CD4-positive, alpha-beta T cell treated with Interleukin-6 at 100 ng/mL for 8 hours (primary cell): ENCODE data around the gene TEX11.
"Not testable (repeated sequence)": the region's sequence is repeated elsewhere in the genome, so short reads cannot be mapped to it uniquely, and the experiment has no call there.

Experiments
- DNase-seq: peaks from one replicate; pipeline ENCODE4 v3.0.0-alpha.2; 2020; ENCODE audit warnings: mixed read lengths, low spot score

TEX11 gene

DNA sequence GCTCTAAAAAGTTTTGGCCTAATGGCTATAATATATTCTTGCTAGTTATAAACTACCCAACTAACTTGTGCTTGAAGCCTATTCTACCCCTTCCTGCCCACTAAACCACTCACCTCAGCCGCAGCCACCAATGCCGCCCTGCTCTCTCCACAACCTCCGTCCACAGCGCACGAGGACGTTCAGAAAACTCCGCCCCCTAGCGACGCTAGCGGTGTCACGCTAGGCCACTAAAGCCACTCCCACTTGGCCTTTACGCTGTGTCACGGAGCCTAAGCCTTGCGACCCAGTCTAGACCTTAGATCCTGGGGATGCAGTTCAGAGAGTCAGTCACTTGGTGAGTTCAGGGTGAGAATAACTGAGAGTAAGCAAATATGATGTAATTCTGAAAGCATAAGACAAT is at the start of gene TEX11:
Gene TEX11 (minus strand): TSS at position 171 of the 400 bp plus-strand sequence. CDS start 922 bp downstream, outside the sequence.
- no peak for DNase-seq

GRCh38 chrX:70954871-70955270 is 46.4 kb upstream of the TEX11 start:
- DNase-seq: no peak

DNA sequence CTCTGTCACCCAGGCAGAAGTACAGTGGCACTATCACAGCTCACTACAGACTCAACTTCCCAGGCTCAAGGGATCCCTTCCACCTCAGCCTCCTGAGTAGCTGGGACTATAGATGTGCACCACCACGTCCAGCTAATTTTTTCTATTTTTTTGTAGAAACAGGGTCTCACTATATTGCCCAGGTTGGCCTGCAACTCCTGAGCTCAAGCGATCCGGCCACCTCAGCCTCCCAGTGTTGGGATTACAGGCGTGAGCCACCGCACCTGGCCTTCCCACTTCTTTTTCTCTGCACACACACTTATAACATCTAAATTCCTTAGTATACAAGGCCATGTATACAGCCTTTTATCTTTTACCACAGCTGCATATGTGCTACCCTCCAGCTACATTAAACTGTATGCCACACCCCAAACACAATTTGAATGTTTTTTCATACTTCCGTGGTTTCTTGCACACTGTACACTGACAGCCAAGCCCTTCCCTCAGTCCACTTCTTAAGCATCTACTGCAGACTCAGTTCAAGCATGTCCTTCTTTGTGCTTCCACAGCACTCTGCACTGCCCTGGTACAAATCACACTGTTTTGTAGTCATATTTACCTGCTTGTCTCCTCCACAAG is 15.9 kb upstream of the TEX11 start:
- no peak for DNase-seq

- no peak for DNase-seq
Observed at GRCh38 chrX:70922774-70923473, 14.4 kb upstream of the TEX11 start.

GRCh38 chrX:70921709-70922352 is 13.3 kb upstream of the TEX11 start:
- DNase-seq: no peak

GRCh38 chrX:70916754-70917153 is 8.2 kb upstream of the TEX11 start:
- DNase-seq: no peak

DNA sequence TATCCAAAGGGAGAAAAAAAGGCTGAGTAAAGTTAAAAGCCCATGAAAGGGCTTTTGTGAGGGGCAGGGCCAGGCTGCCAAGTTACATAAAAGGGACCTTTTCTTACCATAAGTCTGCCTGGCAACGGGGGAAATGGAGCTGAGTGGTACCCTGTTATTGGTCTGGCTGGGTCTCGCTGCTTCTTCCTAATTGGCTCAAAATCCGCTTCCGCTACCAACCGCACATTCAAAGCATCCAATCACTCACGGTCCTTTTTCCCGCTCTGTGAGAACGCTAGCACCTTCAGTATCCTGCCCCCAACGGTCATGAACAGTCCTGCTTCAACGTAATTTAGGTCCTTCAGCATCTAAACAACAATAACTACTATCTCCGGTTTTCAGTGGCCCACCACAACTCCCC is 611 bp downstream of the TEX11 start:
- DNase-seq: no peak

DNA sequence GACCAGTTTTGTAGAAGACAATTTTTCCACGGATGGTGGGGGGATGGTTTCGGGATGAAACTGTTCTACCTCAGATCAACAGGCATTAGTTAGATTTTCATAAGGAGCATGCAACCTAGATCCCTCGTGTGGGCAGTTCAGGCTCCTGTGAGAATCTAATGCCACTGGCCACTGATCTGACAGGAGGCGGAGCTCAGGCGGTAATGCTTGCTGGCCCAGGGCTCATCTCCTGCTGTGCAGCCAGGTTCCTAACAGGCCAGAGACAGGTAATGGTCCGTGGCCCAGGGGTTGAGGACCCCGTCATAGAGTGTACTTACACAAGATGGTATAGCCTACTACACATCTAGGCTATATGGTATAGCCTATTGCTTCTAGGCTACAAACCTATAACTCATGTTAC is 7.0 kb downstream of the TEX11 start:
- no peak for DNase-seq

DNA sequence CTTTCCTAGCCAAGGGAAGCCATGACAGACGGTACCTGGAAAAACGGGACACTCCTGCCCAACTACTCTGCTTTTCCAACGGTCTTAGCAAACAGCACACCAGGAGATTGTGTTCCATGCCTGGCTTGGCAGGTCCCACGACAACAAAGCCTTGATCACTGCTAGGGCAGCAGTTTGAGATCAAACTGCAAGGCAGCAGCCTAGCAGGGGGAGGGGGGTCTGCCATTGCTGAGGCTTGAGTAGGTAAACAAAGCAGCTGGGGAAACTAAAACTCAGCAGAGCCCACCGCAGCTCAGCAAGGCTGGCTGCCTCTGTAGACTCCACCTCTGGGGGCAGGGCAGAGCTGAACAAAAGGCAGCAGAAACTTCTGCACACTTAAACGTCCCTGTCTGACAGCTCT is 18.1 kb downstream of the TEX11 start:
- not testable (repeated sequence) for DNase-seq

GRCh38 chrX:70878902-70879301 is 29.6 kb downstream of the TEX11 start:
- no peak for DNase-seq

DNA sequence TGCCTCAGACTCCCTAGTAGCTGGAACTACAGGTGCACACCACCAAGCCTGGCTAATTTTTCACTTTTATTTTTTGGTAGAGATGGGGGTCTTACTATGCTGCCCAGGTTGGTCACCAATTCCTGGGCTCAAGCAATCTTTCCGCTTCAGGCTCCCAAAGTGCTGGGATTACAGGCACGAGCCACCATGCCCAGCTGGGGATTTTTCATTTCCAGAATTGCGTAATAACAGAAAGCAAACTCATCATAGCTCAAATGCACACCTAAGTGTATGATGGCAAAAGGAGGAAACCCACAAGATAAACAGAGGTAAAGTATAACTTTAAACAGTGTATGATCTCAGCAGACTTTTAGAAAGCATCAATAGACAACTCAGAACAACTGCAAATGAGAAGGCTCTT is 56.2 kb downstream of the TEX11 start:
- DNase-seq: no peak

DNA sequence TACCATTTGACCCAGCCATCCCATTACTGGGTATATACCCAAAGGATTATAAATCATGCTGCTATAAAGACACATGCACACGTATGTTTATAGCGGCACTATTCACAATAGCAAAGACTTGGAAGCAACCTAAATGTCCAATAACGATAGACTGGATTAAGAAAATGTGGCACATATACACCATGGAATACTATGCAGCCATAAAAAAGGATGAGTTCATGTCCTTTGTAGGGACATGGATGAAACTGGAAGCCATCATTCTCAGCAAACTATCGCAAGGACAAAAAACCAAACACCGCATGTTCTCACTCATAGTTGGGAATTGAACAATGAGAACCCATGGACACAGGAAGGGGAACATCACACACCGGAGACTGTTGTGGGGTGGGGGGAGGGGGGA is 64.4 kb downstream of the TEX11 start:
- DNase-seq: not testable (repeated sequence)

GRCh38 chrX:70843620-70844019 is 64.9 kb downstream of the TEX11 start:
- DNase-seq: not testable (repeated sequence)

DNA sequence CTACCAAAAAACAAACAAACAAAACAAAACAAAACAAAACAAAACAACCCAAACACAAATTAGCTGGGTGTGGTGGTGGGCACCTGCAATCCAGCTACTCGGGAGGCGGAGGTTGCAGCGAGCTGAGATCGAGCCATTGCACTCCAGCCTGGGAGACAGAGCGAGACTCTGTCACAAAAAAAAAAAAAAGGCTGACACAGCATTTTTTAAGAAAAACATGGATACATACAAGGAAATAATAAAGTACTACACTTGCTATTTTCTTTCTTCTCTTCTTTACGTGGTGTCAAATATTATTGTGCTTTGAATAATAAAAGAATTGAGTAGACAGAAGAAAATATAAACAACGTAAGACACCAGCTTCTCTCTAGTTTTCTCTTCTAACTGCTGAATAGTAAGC is 73.9 kb downstream of the TEX11 start:
- DNase-seq: no peak

DNA sequence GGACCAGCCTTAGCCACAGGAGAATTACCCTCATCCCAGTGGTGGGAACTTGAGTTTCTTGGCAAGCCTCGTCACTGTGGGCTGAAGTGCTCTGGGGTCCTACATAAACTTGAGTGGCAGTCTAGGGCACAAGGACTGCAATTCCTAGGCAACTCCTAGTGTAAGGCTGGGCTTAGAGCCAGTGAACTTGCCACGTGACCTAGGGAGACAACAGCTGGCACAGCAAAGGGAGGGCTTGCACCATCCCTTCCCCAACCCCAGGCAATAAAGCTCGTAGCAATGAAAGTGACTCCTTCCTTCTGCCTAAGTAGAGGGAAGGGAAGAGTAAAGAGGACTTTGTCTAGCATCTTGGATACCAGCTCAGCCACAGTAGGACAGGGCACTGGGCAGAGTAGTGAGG is 81.8 kb downstream of the TEX11 start:
- no peak for DNase-seq

DNA sequence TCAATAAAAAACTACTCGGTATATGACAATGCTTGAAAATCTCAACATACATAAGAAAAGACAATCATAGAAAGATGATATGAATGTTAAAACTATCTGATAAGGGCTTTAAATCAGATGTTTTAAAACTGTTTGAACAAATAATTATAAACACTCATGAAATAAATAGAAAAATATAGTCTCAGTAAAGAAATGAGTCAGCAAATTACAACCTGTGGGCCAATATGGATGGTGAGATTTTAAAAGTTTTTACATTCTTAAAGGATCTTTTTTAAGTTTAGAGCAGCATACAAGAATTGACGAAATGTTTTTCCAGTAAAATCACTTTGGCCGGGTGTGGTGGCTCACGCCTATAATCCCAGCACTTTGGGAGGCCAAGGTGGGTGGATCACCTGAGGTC is 83.1 kb downstream of the TEX11 start:
- DNase-seq: no peak

DNA sequence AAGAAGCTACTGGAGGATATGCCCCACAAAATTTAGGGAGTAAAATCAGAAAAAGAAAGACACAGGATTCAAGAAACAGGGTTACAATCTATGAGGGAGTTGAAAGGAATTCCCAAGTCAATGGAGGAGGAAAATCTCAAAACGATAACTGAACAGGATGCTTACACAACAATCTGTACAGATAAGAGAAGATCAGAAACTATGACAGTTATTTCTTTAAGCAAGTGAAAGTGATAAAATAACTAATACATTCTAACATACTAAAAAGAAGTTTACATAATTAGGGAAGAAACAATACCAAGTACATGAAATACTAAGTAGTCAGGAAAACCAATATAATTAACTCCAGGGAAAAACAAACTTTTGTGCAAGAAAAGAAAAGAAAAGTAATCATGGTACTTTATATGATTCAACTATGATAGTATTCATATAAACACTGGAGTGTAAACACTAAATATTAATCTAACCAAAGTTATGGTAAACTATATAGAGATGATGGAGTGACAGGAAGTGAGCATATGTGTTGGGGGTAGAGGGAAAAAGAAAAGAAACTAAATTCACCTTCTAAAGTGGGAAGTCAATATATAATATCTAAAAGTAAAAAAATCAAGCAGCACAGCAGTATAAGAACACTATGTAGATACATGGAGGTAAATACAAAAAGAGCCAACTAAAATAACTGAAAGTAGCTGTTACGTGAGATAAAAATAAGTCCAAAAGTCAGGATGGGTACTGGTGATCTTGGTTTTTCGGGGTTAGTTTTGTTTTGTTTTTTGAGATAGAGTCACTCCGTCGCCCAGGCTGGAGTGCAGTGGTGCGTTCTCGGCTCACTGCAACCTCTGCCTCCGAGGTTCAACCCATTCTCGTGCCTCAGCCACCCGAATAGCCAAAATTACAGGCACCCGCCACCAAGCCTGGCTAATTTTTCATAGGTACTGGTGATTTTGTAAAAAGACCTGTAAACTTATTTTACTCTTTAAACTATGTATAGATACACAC is 99.3 kb downstream of the TEX11 start:
- DNase-seq: no peak

GRCh38 chrX:70806081-70806480 is 102.4 kb downstream of the TEX11 start:
- DNase-seq: no peak

DNA sequence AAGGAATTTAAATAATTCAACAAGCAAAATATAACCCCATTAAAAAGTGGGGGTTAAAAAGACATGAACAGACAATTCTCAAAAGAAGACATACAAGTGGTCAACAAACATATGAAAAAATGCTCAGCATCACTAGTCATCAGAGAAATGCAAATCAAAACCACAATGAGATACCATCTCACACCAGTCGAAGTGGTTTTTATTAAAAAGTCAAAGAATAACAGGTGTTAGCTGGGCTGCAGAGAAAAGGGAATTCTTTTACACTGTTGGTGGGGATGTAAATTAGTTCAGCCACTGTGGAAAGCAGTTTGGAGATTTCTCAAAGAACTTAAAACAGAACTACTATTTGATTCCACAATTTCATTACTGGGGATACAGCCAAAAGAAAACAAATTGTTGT is 111.8 kb downstream of the TEX11 start:
- not testable (repeated sequence) for DNase-seq

- DNase-seq: no peak
Observed at GRCh38 chrX:70774223-70774622, 134.3 kb downstream of the TEX11 start.

DNA sequence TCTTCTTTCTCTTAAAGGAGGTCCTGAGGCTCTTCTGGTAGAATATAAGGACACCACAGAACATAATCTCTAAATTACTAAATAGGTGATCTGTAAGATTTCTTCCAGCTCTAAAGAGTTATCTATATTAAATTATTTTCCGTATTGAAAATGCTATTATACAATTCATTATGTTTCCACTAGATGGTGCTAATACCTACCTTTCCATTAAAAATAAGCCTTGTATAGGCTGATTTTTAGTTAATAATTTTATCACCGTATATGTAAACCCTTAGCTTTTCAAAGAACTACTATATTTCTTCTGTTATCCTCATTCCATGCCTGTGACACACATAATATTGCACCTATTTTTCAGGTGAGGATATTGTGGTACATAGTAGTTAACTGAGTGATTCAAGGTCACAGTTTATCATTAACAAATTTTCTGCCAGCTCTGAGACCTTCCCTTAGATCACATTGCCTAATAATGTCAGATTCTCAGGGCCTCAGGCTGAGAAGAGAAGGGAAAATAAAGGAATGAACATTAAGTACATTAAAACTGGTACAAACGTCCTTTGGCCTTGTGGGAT is 138.8 kb downstream of the TEX11 start:
- no peak for DNase-seq

DNA sequence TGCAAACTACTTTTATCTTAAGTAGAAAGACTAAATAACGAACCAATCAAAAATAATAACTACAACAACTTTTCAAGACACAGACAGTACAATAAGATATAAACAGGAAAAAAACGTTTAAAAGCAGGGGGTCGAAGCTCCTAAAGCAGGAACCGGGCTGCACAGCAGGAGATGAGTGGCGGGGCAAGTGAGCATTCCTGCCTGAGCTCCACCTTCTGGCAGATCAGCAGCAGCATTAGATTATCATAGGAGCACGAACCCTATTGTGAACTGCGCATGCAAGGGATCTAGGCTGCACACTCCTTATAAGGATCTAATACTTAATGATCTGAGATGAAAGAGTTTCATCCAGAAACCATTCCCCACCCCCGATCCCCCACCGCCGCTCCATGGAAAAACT is 146.2 kb downstream of the TEX11 start:
- no peak for DNase-seq
